Measurements from ENCODE around the gene BMPER.

BMPER gene

DNA sequence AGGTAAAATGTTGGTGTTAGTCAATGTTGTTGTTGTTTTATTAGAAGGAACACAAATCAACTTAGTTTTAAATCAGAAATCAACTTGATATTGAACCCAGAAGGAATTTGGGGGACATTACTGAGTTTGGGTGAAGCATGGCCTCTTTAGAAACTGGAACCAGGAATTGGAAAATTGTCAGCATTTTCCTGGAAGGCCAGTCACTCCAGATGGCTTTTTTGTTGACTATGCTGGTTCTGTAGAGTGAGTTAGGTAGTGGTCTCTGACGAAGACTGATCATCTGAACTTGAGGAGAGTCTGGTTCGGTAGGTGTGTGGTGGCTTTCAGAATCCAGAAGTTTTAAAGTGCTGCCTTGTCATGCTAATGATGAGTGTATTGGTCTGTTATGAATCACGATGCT, 111.5 kb downstream of the BMPER start:
- DNase-seq, result no peak

DNA sequence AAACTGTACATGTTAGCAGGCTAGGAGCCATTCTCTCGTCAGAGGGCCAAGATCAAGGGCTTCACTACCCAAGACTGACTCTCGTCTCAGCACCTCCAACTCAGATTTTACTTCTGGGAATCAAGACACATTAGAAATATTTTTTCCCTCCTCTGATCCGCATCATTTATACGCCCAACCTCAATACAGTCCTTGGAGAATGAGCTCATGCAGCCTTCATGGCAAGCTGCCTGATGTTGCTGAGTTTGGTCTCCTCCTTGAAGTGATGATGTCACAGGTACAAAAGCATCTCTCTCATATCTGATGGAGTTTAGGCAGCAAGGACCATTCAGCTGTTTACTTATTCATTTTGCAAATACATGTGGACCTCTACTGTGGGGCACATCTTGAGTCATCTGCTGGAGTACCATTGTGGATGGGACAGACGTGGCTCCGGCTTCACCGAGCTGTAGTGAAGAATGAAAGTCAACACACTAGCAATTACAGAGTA, 114.0 kb downstream of the BMPER start:
- no peak for DNase-seq

- DNase-seq, result no peak
Measured at GRCh38 chr7:34022626-34023025, 117.3 kb downstream of the BMPER start.

DNA sequence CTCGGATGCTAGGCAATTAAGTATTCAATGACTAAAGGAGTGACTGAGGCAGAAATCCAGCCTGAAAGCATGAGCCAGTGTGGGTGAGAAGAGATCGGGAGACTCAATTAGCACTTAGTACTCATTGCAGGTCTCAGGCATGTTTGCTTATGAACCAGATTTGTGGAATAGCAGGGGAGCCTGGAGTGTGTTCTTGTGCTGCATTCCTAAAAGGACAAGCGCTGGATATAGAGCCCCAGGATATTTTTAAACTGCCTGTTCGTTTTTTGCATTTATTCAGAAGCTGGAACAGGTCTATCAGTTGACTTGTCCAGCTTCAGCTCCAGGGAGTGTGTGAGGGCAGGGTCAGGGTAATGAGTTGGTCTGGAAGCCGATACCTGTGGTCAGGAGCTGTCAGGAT, 120.3 kb downstream of the BMPER start:
- DNase-seq, result no peak

DNA sequence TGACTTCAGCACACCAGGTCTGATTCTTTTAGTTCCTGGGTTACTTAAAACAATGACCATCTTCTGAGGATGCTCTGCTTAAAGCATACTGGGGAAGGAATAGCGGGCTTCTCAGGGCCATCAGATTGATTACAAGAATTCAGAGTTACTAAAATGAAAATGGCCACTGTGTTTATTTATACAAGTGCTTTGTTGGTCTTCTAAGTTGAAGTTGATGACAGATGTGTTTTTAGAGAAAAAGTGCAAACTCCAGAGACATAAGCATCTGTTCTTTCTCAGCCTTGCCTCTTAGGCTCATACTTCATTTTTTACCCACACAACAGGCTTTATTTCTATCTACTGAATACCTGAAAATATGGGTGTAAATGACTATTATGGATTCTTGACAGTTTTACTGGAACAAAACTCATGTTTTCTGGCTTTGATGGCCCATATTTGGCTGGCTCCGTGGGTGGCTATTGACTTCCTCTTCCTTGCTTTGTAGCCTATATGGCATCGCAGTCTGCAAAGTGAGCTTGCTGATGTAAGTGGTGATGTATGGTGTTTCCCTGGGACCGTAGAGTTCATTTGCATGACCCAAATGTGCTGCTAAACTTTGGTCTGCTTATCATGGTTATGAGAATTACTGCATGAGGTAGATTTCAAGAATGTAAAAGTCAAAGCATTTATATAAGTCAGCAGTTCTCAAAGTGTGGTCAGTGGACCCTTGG, 121.3 kb downstream of the BMPER start:
- no peak for DNase-seq

GRCh38 chr7:34031156-34031555, 125.8 kb downstream of the BMPER start:
- no peak for DNase-seq

DNA sequence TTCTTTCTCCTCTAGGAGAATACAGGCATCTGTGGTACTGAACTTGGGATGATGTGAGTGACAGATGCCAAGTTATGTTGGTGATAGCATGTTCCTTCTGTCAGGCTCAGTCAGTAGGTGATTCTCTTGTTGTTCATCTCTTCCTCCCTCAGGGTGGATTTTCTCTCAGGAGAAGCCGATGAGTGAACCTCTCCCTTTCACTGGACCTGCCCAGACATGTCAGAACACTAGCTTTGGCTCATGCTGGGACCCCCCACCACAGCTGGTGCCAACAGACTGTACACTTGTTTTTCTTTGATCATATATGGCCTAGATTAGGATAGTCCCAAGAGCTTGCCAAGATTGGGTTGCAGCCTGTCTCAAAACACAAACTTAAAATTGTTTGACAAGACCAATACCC, 129.4 kb downstream of the BMPER start:
- no peak for DNase-seq

DNA sequence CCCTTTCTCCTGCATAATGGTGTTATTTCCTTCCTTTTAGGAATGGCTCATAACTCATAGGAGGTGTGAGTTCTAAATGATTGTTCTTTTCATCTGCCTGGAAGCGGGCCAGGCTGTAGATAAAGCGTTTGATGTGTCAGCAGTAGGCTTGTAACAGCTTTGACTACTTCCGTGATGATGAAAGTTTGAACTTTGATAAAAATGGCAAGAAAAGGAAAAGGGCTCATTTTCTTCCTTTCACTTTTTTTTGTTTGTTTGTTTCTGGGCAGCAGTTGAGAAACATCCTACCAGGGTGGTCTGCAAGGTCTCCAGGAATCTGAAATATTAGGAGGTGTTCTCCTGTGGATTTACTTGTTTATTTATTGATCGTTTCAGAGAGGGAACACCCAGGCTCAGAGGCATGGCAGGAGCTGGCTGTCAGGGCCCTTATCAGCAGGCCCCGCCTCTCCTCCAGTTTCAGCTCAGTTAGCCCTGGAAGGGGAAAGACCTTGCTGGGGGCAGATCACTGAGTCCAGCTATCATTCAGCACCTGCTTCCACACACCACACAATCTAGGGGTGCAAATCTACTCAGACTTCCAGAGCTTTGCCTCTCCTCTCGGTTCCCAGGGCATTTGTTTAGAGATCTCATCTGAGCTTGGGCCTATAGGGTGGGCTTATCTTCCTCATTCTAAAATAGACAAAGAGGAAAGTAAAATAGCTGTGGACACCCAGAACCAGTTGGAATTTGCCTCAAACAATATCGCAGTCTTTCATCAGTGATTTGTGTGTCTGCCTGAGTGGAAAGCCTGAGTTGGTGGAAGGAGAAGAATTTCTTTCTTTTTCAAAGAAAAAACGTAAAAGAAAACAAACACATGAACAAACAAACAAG, 130.9 kb downstream of the BMPER start:
- DNase-seq, result no peak

DNA sequence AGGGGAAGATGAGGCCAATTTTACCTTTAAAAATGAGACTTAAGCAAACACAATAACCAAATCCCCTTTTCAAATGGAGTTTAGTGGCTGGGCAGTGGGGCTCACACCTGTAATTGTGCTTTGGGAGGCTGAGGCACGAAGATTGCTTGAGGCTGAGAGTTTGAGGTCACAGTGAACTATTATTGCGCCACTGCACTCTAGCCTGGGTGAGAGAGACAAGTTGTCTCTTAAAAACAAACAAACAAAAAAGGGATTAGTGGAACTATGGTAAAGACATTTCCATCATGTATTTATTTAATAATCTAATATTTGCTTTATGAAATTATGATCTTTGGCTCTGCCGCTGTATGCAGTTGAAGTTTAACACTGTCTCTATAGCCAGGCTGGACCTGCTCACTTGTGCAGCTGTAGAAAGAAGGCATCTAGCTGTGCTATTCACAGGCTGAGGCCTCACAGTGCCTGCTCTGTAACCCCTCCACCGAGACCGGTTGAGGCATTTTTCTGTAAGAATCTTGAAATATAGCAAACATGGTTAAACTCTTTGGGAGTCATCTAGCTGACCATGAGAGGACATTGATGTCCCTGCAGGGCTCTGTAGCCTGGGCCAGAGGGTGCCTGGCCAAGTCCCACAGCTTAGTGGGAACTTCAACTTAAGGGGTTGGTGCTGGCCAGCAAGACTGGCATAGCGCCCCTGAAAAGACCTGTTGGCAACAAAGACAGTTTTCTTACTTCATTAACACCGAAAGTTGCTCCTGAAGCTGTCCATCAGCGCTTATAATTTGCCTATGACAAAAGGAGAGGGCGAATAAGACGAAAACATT, 131.8 kb downstream of the BMPER start:
- no peak for DNase-seq

GRCh38 chr7:34038816-34039470, 133.6 kb downstream of the BMPER start:
- DNase-seq, result peak in 3 of 58 donors; percentile 11 to 45 (median 43)

- DNase-seq, result peak in 5 of 58 donors; percentile 6 to 49 (median 18)
Measured at GRCh38 chr7:34041707-34042106, 136.4 kb downstream of the BMPER start.

- no peak for DNase-seq
Measured at GRCh38 chr7:34042406-34042805, 137.1 kb downstream of the BMPER start.

GRCh38 chr7:34043461-34044305, 138.3 kb downstream of the BMPER start:
- DNase-seq, result no peak

DNA sequence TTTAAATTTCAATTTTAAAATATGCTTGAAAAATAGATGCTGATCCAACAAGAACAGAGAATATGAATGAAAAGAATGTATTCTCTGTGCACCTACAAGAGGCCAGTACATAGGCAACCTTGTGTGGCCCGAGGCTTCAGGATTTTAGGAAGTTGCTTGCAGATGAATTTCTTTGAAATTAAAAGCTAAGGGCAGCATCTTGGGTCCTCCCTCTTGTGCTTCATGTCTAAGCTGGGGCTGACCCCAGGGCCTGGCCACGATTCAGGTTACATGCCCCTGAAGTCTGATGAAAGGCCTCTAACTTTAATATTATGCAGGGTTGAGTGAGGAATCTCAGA, 138.9 kb downstream of the BMPER start:
- no peak for DNase-seq

GRCh38 chr7:34044734-34045353, 139.5 kb downstream of the BMPER start:
- DNase-seq, result no peak

DNA sequence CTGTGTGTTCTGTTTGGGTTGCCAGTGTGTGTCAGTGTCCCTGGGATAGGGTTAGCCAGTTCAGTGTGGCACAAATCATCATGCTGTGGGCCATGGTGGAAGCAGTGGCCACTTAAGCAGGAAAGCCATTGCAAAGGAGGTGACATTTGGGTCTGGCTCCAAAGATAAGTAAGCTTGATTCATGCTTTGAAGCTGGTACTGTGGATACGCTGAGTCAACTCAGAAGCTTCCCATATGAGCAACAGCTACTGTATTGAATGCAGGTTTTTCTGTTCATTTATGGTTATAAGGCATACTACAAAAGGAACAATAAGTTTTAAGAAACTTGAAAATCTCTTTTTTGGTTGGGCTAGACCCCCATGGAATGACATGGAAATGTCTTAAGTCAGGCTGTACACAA, 143.1 kb downstream of the BMPER start:
- no peak for DNase-seq

DNA sequence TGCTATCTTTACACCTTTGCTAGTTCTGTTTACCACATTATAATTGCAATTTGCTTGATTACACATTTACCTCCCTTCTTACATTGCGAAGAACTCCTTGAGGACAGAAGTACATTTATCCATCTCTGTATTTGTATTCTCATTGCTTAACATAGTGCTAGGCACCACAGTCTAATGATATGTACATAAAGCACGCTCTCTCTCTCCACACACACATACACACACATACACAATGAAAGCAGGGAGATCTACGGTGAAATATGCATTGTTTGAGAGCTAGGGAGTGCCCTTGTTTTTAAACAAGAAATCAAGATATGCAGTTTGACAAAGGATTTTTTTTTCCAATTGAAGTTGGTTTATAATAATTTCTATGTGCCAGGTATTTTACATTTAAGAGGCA, 148.7 kb downstream of the BMPER start:
- no peak for DNase-seq

DNA sequence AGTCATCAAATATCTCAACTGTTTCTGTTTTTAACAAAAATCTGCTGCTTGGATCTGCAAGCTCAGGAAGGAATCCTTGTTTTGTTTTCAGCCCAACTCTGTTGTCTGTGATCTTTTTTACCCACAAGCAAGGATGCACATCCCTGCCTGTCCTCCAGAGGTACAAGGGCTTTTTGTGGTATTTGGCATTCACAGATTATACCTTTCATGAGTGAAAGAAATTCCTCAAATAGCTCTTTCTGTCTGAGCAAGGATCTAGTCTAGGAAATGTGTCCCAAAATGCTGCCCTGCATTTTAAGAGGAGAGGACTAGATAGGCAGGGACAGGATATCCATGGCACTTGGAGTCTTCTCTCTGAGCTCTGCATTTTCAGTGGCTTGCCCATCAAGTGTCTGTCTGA, 151.8 kb downstream of the BMPER start:
- DNase-seq, result no peak

- DNase-seq, result no peak
Measured at GRCh38 chr7:34057956-34058355, 152.6 kb downstream of the BMPER start.

DNA sequence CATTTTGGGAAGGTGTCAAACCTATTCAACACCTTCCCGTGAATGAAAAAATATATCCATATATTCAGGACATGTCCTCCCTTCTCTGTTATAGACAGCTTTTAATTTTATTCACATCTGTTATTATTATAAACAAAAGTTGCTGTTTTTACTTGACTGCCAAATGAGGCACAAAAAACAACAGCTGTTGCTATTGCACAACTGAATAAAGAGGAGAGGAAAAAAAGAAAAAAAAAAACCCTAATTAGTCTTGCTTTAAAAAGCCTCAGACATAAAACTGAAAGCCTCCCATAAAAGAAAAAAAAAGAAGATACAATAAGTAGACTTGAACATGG, 153.4 kb downstream of the BMPER start:
- DNase-seq, result no peak

Data from anterior cingulate cortex (tissue), 58 donors.